Activated effector memory CD4-positive, alpha-beta T cell treated with Interleukin-2 at 50 U/mL for 16 hours (primary cell): ENCODE results near the gene PLEKHH1.

ENCODE experiments used
- DNase-seq: peaks from one replicate; pipeline ENCODE4 v3.0.0-alpha.2; 2020

The PLEKHH1 gene

DNA sequence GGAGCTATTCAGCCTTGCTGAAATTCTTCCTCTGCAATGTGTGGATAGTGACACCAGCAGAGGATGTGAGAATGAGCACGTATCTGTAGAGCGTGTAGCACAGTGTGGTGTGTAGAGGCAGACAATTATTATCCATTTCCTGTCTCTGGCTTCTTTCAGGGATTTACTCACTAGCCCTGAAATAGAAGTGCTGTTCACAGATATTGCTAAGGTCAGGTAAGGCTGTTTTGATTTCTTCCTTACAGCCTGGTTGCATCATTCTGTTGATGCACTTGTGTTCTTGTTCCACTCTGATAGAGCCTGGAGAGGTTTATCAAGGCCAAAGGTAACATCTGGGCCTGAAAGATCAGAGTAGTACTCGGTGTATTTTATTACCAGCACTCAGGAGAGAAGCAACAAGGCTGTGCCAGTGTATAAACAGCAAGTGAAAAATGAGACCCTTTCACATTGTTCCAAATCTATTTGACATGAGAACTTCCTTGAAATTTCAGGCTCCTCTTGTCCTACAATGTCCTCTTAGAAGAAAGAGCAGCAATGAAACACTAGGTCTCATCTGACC lies 103.3 kb downstream of the PLEKHH1 start:
- DNase-seq, result no peak

DNA sequence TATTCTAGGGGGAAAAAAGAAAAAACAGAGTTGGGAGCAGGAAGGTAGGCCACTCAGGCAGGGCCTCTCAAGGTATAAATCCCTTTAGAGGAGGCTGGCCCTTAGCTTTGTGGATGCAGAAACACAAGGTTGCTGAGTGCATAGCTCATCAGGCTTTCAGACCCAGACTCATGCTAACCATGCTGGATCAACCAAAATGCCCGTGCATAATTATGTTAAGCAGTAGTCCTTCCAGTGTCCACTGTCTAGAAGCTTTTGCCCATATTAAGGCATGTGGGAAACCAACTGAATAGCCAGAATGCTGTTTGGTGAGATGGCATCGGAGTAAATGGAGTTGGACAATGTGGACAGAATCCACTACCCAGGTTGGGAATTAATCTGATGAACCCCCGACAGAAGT lies 105.6 kb downstream of the PLEKHH1 start:
- DNase-seq, result no peak
